Erythroblast (primary cell): Measurements from ENCODE around the gene RNU1-1.

Experiments
- GATA1 ChIP-seq: IDR thresholded peaks from 2 replicates; pipeline ENCODE4 v1.6.1; 2011; ENCODE audit warnings: low read depth, mild to moderate bottlenecking, control low read depth, low read length, moderate library complexity
- POLR2A ChIP-seq: IDR thresholded peaks from 2 replicates; pipeline ENCODE4 v1.6.1; 2011; ENCODE audit warnings: mild to moderate bottlenecking, low read length

DNA sequence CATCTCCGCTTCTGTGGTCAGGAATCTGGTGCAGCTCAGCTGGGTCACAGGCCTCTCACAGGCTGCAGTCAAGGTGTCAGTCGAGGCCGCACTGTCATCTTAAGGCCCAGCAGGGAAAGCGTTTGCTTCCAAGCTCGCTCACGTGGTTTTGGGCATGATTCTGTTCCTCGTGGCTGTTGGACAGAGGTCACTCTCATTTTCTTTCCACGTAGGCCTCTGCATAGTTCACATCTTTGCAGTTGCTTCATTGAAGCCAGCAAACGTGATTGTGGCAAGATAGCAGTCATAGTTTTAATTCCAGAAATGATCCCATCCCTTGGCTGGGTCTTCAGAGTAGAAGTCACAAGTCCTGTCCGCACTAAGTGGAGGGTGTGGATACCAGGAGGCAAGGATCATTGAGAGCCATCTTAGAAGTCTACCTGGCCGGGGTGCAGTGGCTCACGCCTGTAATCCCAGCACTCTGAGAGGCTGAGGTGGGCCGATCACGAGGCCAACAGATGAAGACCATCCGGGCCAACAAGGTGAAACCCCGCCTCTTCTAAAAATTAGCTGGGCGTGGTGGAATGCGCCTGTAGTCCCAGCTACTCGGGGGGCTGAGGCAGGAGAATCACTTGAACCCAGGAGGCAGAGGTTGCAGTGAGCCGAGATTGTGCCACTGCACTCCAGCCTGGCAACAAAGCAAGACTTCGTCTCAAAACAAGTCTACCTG is 49.0 kb downstream of the RNU1-1 start:
- TF ChIP-seq POLR2A (no peak), GATA1 (no peak)
